ENCODE measurements around the gene METTL9.
"Not testable (repeated sequence)": the region's sequence is repeated elsewhere in the genome, so short reads cannot be mapped to it uniquely, and the experiment has no call there.

Gene METTL9

DNA sequence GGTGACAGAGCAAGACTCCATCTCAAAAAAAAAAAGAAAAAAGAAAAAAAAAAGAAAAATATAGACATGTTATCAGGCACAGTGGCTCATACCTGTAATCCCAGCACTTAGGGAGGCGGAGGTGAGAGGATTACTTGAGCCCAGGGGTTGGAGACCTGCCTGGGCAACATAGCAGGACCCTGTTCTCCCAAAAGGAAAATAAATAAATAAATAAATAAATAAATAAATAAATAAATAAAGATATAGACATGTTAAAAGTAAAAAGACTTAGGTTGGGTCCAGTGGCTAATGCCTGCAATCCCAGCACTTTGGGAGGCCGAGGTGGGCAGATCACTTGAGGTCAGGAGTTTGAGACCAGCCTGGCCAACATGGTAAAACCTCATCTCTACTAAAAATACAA lies 23.1 kb upstream of the METTL9 start:
- H3K27me3 ChIP-seq (replicated peaks; ENCODE audit: control insufficient read depth, insufficient read depth, low read length); H3K4me3 ChIP-seq (ENCODE audit: low read length); H3K9me3 ChIP-seq (ENCODE audit: control insufficient read depth, low read length); H3K9ac ChIP-seq (ENCODE audit: low read length); H3K36me3 ChIP-seq (ENCODE audit: control insufficient read depth, insufficient read depth, low read length, severe bottlenecking); H3K4me1 ChIP-seq (ENCODE audit: control insufficient read depth, insufficient read depth, low read length); DNase-seq (ENCODE audit: low read depth): not testable (repeated sequence)

DNA sequence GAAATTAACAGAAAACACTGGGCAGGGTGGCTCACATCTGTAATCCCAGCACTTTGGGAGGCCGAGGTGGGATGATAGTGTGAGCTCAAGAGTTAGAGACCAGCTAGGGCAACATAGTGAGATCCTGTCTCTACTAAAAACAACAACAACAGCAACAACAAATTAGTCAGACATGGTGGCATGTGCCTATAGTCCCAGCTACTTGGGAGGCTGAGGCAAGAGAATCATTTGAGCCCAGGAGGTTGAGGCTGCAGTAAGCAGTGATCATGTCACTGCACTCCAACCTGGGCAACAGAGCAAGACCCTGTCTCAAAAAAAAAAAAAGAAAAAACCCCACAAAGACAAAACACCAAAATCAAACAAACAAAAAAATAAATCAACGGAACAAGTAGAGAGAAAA lies 21.9 kb upstream of the METTL9 start:
- not testable (repeated sequence) for H3K4me3 ChIP-seq (ENCODE audit: low read length); H3K36me3 ChIP-seq (ENCODE audit: control insufficient read depth, insufficient read depth, low read length, severe bottlenecking); H3K9ac ChIP-seq (ENCODE audit: low read length); DNase-seq (ENCODE audit: low read depth); H3K9me3 ChIP-seq (ENCODE audit: control insufficient read depth, low read length); H3K27me3 ChIP-seq (replicated peaks; ENCODE audit: control insufficient read depth, insufficient read depth, low read length); H3K4me1 ChIP-seq (ENCODE audit: control insufficient read depth, insufficient read depth, low read length)

DNA sequence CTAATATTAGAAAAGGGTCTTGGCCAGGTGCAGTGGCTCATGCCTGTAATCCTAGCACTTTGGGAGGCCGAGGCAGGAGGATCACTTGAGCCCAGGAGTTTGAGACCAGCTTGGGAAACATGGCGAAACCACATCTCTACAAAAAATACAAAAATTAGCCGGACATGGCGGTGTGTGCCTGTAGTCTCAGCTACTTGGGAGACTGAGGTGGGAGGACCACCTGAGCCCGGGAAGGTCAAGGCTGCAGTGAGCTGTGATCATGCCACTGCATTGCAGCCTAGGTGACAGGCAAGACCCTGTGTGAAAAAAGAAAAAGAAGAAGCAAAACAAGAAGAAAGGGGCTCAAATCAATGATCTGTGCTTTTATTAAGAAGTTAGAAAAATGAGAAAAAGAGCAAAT lies 21.1 kb upstream of the METTL9 start:
- H3K9me3 ChIP-seq (ENCODE audit: control insufficient read depth, low read length); H3K27me3 ChIP-seq (replicated peaks; ENCODE audit: control insufficient read depth, insufficient read depth, low read length); H3K4me3 ChIP-seq (ENCODE audit: low read length); H3K4me1 ChIP-seq (ENCODE audit: control insufficient read depth, insufficient read depth, low read length); DNase-seq (ENCODE audit: low read depth); H3K9ac ChIP-seq (ENCODE audit: low read length); H3K36me3 ChIP-seq (ENCODE audit: control insufficient read depth, insufficient read depth, low read length, severe bottlenecking): not testable (repeated sequence)

DNA sequence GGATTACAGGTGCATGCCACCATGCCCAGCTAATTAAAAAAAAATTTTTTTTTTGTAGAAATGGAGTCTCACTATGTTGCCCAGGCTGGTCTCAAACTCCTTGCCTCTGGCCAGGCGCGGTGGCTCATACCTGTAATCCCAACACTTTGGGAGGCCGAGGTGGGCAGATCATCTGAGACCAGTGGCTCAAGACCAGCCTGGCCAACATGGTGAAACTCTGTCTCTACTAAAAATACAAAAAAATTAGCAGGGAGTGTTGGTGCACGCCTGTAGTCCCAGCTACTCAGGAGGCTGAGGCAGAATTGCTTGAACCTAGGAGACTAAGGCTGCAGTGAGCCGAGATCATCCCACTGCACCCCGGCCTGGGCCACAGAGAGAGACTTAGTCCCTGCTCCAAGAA lies 19.2 kb upstream of the METTL9 start:
- H3K4me1 ChIP-seq (ENCODE audit: control insufficient read depth, insufficient read depth, low read length); H3K36me3 ChIP-seq (ENCODE audit: control insufficient read depth, insufficient read depth, low read length, severe bottlenecking); DNase-seq (ENCODE audit: low read depth); H3K27me3 ChIP-seq (replicated peaks; ENCODE audit: control insufficient read depth, insufficient read depth, low read length); H3K9me3 ChIP-seq (ENCODE audit: control insufficient read depth, low read length); H3K4me3 ChIP-seq (ENCODE audit: low read length); H3K9ac ChIP-seq (ENCODE audit: low read length): not testable (repeated sequence)

DNA sequence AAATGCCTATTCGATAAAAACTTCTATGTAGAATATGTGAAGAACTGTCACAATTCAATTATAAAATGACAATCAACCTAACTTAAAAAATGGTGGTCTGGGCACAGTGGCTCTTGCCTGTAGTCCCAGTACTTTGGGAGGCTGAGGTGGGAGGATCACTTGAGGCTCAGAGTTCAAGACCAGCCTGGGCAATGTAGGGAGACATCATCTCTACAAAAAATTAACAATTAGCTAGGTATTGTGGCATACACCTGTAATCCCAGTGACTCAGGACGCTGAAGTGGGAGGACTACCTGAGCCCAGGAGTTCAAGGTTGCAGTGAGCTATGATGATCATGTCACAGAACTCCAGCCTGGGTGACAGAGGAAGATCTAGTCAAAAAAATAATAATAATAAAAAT lies 18.6 kb upstream of the METTL9 start:
- Histone ChIP-seq H3K36me3 (ENCODE audit: control insufficient read depth, insufficient read depth, low read length, severe bottlenecking) (no peaks in the 10 kb centered on the region), H3K9me3 (ENCODE audit: control insufficient read depth, low read length) (peaks cover 5% of the 10 kb centered on the region), H3K27me3 (replicated peaks; ENCODE audit: control insufficient read depth, insufficient read depth, low read length) (no peaks in the 10 kb centered on the region), H3K9ac (ENCODE audit: low read length) (no peak overlapping the region), H3K4me3 (ENCODE audit: low read length) (no peak overlapping the region), H3K4me1 (ENCODE audit: control insufficient read depth, insufficient read depth, low read length) (no peaks in the 10 kb centered on the region)
- DNase-seq (ENCODE audit: low read depth): no peak

DNA sequence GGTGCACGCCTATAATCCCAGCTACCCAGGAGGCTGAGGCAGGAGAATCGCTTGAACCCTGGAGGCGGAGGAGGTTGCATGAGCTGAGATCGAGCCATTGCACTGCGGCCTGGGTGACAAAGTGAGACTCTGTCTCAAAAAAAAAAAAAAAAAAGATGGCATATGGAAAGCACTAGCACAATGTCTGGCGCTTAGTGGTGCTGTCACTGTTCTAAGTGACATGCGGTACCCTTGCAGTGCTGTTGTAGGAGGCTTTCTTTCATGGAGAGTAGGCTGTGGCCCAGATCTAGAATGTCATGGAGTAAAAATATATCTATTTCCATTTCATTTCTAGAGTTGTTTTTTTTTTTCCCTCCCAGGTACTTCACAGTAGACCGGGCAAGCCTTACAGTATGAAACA lies 14.6 kb upstream of the METTL9 start:
- Histone ChIP-seq H3K9ac (ENCODE audit: low read length) (no peak overlapping the region), H3K4me1 (ENCODE audit: control insufficient read depth, insufficient read depth, low read length) (peaks cover 10% of the 10 kb centered on the region), H3K36me3 (ENCODE audit: control insufficient read depth, insufficient read depth, low read length, severe bottlenecking) (no peaks in the 10 kb centered on the region), H3K9me3 (ENCODE audit: control insufficient read depth, low read length) (no peaks in the 10 kb centered on the region), H3K27me3 (replicated peaks; ENCODE audit: control insufficient read depth, insufficient read depth, low read length) (no peaks in the 10 kb centered on the region), H3K4me3 (ENCODE audit: low read length) (no peak overlapping the region)
- DNase-seq (ENCODE audit: low read depth): no peak

DNA sequence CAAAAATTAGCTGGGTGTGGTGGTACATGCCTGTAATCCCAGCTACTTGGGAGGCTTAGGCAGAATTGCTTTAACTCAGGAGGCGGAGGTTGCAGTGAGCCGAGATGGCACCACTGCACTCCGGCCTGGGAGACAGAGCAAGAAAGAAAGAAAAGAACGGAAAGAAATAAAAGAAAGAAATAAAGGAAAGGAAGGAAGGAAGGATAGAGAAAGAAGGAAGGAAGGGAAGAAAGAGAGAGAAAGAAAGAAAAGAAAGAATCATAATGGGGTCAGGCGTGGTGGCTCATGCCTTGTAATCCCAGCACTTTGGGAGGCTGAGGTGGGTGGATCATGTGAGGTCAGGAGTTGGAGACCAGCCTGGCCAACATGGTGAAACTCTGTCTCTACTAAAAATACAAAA lies 10.8 kb upstream of the METTL9 start:
- not testable (repeated sequence) for H3K9me3 ChIP-seq (ENCODE audit: control insufficient read depth, low read length); H3K27me3 ChIP-seq (replicated peaks; ENCODE audit: control insufficient read depth, insufficient read depth, low read length); H3K36me3 ChIP-seq (ENCODE audit: control insufficient read depth, insufficient read depth, low read length, severe bottlenecking); H3K9ac ChIP-seq (ENCODE audit: low read length); H3K4me3 ChIP-seq (ENCODE audit: low read length); DNase-seq (ENCODE audit: low read depth)
- peaks cover 24% of the 10 kb centered on the region for H3K4me1 ChIP-seq (ENCODE audit: control insufficient read depth, insufficient read depth, low read length)

DNA sequence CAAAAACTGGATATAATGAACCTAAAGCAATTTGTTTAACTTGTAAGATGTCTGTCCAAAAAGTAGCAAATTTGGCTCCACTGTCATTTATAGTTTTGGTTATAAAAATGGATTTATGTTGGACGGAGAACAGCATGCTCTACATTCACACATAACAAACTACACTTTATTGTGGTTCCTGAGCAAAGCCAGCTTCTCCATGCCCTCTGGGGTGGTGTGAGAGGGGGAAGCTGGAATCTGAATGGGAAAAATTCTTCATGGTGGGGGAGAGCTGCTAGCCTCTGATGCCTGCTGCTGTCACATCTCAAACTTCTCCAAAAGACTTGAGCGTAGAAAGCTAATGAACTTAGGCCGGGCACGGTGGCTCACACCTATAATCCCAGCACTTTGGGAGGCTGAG lies 9.8 kb upstream of the METTL9 start:
- Histone ChIP-seq H3K9me3 (ENCODE audit: control insufficient read depth, low read length) (no peaks in the 10 kb centered on the region), H3K27me3 (replicated peaks; ENCODE audit: control insufficient read depth, insufficient read depth, low read length) (no peaks in the 10 kb centered on the region), H3K9ac (ENCODE audit: low read length) (no peak overlapping the region)

DNA sequence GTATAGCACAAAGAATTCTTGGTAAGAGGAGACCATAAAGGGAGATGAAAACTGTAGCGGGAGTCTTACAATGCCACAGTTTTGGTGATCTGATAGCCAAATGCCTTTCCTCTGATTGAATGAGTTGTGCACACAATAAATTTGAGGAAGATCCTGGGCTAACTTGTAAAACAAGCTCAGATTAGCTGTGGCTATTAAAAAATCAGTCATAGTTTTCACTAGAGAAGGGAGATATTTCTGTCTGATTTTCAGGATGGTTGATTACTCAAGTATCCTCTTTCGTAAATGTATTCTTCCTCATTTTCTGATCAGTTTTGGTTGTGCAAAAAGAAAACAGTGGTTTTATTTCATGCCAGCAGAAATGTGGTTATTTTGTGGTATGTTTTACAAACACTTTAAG lies 9.1 kb upstream of the METTL9 start:
- H3K9me3 ChIP-seq (ENCODE audit: control insufficient read depth, low read length): no peaks in the 10 kb centered on the region
- peak overlapping the region; percentile 42 for H3K9ac ChIP-seq (ENCODE audit: low read length)
- peak overlapping the region; percentile 33 for H3K4me3 ChIP-seq (ENCODE audit: low read length)
- H3K4me1 ChIP-seq (ENCODE audit: control insufficient read depth, insufficient read depth, low read length): peaks cover 24% of the 10 kb centered on the region
- no peaks in the 10 kb centered on the region for H3K27me3 ChIP-seq (replicated peaks; ENCODE audit: control insufficient read depth, insufficient read depth, low read length)
- H3K36me3 ChIP-seq (ENCODE audit: control insufficient read depth, insufficient read depth, low read length, severe bottlenecking): no peaks in the 10 kb centered on the region
- peak; percentile 19 for DNase-seq (ENCODE audit: low read depth)

More for the DNA sequence above, 9.8 kb upstream of the METTL9 start:
- DNase-seq (ENCODE audit: low read depth): no peak
- Histone ChIP-seq H3K36me3 (ENCODE audit: control insufficient read depth, insufficient read depth, low read length, severe bottlenecking) (no peaks in the 10 kb centered on the region), H3K4me1 (ENCODE audit: control insufficient read depth, insufficient read depth, low read length) (peaks cover 24% of the 10 kb centered on the region), H3K4me3 (ENCODE audit: low read length) (no peak overlapping the region)

DNA sequence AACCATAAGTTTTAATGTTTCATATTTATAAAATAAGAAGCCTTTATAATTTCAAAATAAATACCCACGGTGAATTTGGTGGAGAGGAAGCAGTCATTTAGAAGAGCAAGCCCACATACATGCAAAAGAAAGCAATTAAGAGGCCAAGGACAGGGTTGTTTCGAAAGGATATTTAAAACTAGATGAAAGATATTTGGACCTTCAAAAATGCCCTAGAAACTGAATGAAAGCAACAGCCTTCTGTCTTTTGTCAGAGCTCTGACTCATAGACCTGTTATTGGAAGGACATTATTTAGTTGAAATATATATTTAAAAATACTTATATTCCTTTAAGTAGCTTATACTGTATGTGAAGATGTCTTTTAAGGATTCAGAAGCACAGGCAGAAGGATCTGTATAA lies 8.6 kb upstream of the METTL9 start:
- Histone ChIP-seq H3K36me3 (ENCODE audit: control insufficient read depth, insufficient read depth, low read length, severe bottlenecking) (no peaks in the 10 kb centered on the region), H3K4me3 (ENCODE audit: low read length) (peak overlapping the region; percentile 33), H3K4me1 (ENCODE audit: control insufficient read depth, insufficient read depth, low read length) (peaks cover 24% of the 10 kb centered on the region), H3K9me3 (ENCODE audit: control insufficient read depth, low read length) (no peaks in the 10 kb centered on the region), H3K9ac (ENCODE audit: low read length) (peak overlapping the region; percentile 42), H3K27me3 (replicated peaks; ENCODE audit: control insufficient read depth, insufficient read depth, low read length) (no peaks in the 10 kb centered on the region)
- peak; percentile 68 for DNase-seq (ENCODE audit: low read depth)

DNA sequence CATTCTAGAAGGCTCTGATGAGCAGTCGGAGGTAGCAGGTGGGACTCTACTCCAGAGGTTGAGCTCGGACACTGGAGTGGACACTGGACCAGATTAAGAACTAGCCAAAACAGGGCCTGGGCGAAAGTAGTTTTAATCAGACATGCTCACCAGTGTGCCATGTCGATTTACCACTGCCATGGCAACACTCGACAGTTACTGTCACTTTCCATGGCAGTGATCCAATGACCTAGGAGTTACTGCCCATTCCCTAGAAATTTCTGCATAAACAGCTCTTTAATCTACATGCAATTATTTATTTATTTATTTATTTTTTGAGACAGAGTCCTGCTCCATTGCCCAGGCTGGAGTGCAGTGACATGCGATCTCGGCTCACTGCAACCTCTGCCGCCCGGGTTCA lies 7.2 kb upstream of the METTL9 start:
- Histone ChIP-seq H3K4me1 (ENCODE audit: control insufficient read depth, insufficient read depth, low read length) (peaks cover 24% of the 10 kb centered on the region), H3K4me3 (ENCODE audit: low read length) (no peak overlapping the region), H3K9ac (ENCODE audit: low read length) (no peak overlapping the region), H3K36me3 (ENCODE audit: control insufficient read depth, insufficient read depth, low read length, severe bottlenecking) (no peaks in the 10 kb centered on the region), H3K27me3 (replicated peaks; ENCODE audit: control insufficient read depth, insufficient read depth, low read length) (no peaks in the 10 kb centered on the region), H3K9me3 (ENCODE audit: control insufficient read depth, low read length) (no peaks in the 10 kb centered on the region)
- no peak for DNase-seq (ENCODE audit: low read depth)

DNA sequence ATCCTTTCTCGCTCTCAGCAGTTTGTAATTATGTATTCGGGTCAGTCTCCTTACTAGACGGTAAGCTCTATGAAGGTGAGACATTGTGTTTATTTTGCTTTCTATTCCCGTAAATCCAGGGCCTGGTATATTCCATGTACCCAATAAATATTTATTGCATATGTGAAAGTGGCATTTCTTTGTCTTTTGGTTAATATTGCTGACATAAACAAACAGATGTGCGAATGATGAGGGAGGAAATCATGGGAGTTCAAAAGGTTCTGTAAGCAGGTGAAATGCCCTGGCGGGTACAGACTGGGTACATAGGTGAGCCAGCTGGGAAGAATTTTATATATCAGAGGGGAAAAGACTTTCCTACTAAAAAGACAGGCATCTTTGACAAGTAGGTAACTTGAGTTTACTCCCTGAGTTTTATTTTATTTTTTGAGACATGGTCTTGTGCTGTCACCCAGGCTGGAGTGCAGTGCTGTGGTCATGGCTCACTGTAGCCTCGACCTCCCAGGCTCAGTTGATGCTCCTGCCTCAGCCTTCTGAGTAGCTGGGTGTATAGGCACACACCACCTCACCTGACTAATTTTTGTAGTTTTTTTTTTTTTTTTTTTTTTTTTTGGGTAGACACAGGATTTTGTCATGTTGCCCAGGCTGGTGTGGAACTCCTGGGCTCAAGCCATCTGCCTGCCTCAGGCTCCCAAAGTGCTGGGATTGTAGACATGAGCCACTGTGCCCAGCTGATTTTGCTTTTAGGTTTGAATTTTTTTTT lies 5.7 kb upstream of the METTL9 start:
- Histone ChIP-seq H3K4me1 (ENCODE audit: control insufficient read depth, insufficient read depth, low read length) (peaks cover 30% of the 10 kb centered on the region), H3K36me3 (ENCODE audit: control insufficient read depth, insufficient read depth, low read length, severe bottlenecking) (no peaks in the 10 kb centered on the region), H3K9ac (ENCODE audit: low read length) (no peak overlapping the region), H3K9me3 (ENCODE audit: control insufficient read depth, low read length) (no peaks in the 10 kb centered on the region), H3K4me3 (ENCODE audit: low read length) (no peak overlapping the region), H3K27me3 (replicated peaks; ENCODE audit: control insufficient read depth, insufficient read depth, low read length) (no peaks in the 10 kb centered on the region)
- DNase-seq (ENCODE audit: low read depth): no peak

Measured in adipocyte (in vitro differentiated cells).